ENCODE data around the gene CCDC40. TPM values are rescaled to one million over a fixed set of nuclear protein-coding genes. Genes with fewer than 3 reads are reported as not detected.

CCDC40 gene
- total RNA-seq, 1 donor from 2014 or later, result 25.3 TPM

DNA sequence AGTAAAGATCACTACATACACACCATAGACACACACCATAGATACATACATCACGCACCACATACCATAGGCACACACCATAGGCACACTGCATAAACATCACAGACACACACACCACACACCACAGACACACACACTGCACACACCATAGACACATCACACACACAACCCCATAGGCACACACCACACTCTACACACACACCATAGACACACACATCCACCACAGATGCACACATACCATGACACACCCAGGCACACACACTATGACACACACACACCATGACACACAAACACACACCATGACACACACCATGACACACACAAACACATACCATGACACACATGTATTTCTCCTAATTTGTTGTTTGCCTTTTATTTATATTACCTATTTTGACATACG, 14.8 kb upstream of the CCDC40 start:
- H3K27ac Mint-ChIP-seq (ENCODE audit: unreplicated experiment), result peak overlapping the region; percentile 79
- H3K36me3 Mint-ChIP-seq (ENCODE audit: unreplicated experiment), result peaks cover 5% of the 10 kb centered on the region
- H3K9me3 Mint-ChIP-seq (ENCODE audit: unreplicated experiment), result peaks cover 6% of the 10 kb centered on the region
- DNase-seq, result no peak
- H3K4me1 Mint-ChIP-seq (ENCODE audit: low read depth, unreplicated experiment), result peaks cover 23% of the 10 kb centered on the region
- H3K4me3 Mint-ChIP-seq (ENCODE audit: unreplicated experiment), result peak overlapping the region; percentile 37
- peaks cover 5% of the 10 kb centered on the region for H3K27me3 Mint-ChIP-seq (ENCODE audit: unreplicated experiment)
- TF ChIP-seq, protein P1, sequence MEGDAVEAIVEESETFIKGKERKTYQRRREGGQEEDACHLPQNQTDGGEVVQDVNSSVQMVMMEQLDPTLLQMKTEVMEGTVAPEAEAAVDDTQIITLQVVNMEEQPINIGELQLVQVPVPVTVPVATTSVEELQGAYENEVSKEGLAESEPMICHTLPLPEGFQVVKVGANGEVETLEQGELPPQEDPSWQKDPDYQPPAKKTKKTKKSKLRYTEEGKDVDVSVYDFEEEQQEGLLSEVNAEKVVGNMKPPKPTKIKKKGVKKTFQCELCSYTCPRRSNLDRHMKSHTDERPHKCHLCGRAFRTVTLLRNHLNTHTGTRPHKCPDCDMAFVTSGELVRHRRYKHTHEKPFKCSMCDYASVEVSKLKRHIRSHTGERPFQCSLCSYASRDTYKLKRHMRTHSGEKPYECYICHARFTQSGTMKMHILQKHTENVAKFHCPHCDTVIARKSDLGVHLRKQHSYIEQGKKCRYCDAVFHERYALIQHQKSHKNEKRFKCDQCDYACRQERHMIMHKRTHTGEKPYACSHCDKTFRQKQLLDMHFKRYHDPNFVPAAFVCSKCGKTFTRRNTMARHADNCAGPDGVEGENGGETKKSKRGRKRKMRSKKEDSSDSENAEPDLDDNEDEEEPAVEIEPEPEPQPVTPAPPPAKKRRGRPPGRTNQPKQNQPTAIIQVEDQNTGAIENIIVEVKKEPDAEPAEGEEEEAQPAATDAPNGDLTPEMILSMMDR (IDR thresholded peaks at IDR 0.05; ENCODE audit: partially characterized antibody, unreplicated experiment), result no peak

DNA sequence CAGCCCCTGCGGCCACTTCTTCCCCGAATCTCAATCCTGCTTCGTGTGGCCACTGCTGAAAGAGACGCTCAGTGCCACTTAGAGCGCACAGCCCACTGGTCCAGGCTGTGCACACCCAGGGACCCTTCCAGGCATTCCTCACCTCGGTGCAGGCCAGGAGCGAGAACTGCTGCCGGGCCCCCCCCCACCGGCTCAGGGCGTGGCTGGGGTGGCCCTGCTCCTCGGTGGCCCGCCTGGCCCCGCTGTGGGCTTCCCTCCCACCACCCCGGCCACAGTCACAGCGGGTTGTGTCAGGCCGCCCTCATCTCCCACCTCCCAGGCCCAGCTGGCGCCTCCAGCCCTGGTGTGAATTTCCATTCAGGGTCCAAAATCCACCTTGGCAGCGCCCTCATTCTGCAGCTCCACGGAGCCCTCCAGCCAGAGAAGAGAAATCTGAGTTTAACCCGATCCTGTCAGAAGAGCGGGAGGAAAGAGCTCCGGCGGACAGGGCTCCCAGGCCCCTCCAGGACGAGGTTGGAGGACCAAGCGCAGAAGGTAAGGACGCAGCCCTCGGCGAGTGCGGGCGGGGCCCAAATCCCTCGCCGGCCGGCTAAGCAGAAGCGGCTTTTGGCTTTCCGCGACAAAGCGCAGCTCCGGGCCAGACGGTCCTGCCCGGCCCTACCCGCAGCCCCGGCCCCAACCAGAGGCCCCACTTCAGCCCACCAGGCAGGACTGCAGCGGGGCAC, 12.8 kb upstream of the CCDC40 start:
- peak; percentile 70 for DNase-seq
- Mint-ChIP-seq H3K4me1 (ENCODE audit: low read depth, unreplicated experiment) (peaks cover 34% of the 10 kb centered on the region), H3K27me3 (ENCODE audit: unreplicated experiment) (peaks cover 8% of the 10 kb centered on the region), H3K4me3 (ENCODE audit: unreplicated experiment) (peak overlapping the region; percentile 70), H3K36me3 (ENCODE audit: unreplicated experiment) (peaks cover 5% of the 10 kb centered on the region), H3K9me3 (ENCODE audit: unreplicated experiment) (peaks cover 11% of the 10 kb centered on the region), H3K27ac (ENCODE audit: unreplicated experiment) (peak overlapping the region; percentile 94)
- TF ChIP-seq, protein P1 (IDR thresholded peaks at IDR 0.05; ENCODE audit: partially characterized antibody, unreplicated experiment), result no peak

DNA sequence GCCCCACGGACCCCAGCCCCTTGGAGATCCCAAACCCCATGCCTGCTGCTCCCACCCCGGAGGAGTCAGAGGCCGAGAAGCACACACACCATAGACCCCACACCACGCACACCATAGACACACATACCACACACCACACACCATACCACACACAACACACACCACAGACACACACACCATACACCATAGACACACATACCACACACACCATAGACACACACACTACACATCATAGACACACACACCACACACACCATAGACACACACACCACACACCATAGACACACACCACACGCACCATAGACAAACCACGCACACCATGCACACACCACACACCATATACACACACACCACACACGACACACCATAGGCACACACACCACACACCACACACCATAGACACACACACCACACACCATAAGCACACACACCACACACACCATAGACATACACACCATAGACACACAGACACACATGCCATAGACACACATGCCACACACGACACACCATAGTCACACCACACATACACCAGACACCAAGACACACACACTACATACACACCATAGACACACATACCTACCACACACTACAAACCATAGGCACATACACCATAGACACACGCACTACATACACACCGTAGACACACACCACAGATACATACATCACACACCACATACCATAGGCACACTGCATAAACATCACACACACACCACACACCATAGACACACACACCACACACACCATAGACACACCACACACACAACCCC, 12.1 kb upstream of the CCDC40 start:
- TF ChIP-seq, protein P1 (IDR thresholded peaks at IDR 0.05; ENCODE audit: partially characterized antibody, unreplicated experiment), result no peak
- Mint-ChIP-seq H3K36me3 (ENCODE audit: unreplicated experiment) (peaks cover 5% of the 10 kb centered on the region), H3K4me1 (ENCODE audit: low read depth, unreplicated experiment) (peaks cover 38% of the 10 kb centered on the region), H3K9me3 (ENCODE audit: unreplicated experiment) (peaks cover 17% of the 10 kb centered on the region), H3K4me3 (ENCODE audit: unreplicated experiment) (no peak overlapping the region), H3K27me3 (ENCODE audit: unreplicated experiment) (peaks cover 15% of the 10 kb centered on the region), H3K27ac (ENCODE audit: unreplicated experiment) (no peak overlapping the region)
- no peak for DNase-seq

DNA sequence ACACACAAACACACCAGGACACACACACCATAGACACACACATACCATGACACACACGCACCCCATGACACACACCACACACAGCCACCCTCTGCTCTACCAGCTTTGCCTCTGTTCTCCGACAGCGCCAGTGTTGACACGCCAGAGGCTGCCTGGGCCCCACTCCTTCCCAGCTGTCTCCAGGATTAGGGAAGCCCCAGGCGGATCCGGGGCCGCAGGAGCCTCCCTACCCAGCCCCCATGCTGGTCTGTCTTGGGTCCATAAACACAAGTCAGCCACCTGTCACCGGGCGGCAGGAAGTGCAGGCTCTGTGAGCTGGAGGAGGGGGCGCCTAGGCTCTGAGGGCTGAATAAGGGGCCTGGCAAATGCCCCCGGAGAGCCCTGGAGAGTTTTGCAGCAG, 11.3 kb upstream of the CCDC40 start:
- Mint-ChIP-seq H3K36me3 (ENCODE audit: unreplicated experiment) (peaks cover 5% of the 10 kb centered on the region), H3K4me3 (ENCODE audit: unreplicated experiment) (no peak overlapping the region), H3K9me3 (ENCODE audit: unreplicated experiment) (peaks cover 22% of the 10 kb centered on the region), H3K27me3 (ENCODE audit: unreplicated experiment) (peaks cover 17% of the 10 kb centered on the region), H3K4me1 (ENCODE audit: low read depth, unreplicated experiment) (peaks cover 42% of the 10 kb centered on the region), H3K27ac (ENCODE audit: unreplicated experiment) (no peak overlapping the region)
- DNase-seq, result peak; percentile 81
- TF ChIP-seq, protein P1 (IDR thresholded peaks at IDR 0.05; ENCODE audit: partially characterized antibody, unreplicated experiment), result no peak

DNA sequence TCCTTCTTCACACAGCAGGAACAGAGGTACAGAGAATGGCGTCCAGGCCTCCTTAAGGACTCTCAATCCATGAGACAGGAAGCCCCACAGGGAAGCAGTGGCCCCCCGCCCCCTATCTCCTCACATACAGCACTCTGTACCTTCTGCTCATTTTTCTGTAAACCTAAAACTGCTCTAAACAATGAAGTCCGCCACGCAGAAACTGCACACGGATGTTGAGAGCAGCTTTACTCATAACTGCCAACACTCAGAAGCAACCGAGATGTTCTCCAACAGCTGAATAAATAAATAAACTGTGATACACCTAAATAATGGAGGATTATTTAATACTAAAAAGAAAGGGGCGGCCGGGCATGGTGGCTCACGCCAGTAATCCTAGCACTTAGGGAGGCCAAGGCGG, 10.6 kb upstream of the CCDC40 start:
- Mint-ChIP-seq H3K4me3 (ENCODE audit: unreplicated experiment) (peak overlapping the region; percentile 56), H3K36me3 (ENCODE audit: unreplicated experiment) (peaks cover 5% of the 10 kb centered on the region), H3K27ac (ENCODE audit: unreplicated experiment) (peak overlapping the region; percentile 94), H3K27me3 (ENCODE audit: unreplicated experiment) (peaks cover 17% of the 10 kb centered on the region), H3K9me3 (ENCODE audit: unreplicated experiment) (peaks cover 23% of the 10 kb centered on the region), H3K4me1 (ENCODE audit: low read depth, unreplicated experiment) (peaks cover 45% of the 10 kb centered on the region)
- DNase-seq, result no peak
- TF ChIP-seq, protein P1 (IDR thresholded peaks at IDR 0.05; ENCODE audit: partially characterized antibody, unreplicated experiment), result no peak

All from glutamatergic neuron (in vitro differentiated cells).